ENCODE data around the gene RYR3. TPM values are rescaled to one million over a fixed set of nuclear protein-coding genes. Genes with fewer than 3 reads are reported as not detected.

RYR3 gene
- total RNA-seq, 6 experiments from 2014 or later = not detected

- Mint-ChIP-seq H3K27me3 (ENCODE audit: insufficient read depth) (peaks cover 32% of the 10 kb centered on the region), H3K36me3 (ENCODE audit: low read depth) (no peaks in the 10 kb centered on the region), H3K9me3 (no peaks in the 10 kb centered on the region), H3K4me1 (ENCODE audit: low read depth) (no peaks in the 10 kb centered on the region), H3K4me3 (no peak overlapping the region), H3K27ac (no peak overlapping the region)
- TF ChIP-seq, protein P1, sequence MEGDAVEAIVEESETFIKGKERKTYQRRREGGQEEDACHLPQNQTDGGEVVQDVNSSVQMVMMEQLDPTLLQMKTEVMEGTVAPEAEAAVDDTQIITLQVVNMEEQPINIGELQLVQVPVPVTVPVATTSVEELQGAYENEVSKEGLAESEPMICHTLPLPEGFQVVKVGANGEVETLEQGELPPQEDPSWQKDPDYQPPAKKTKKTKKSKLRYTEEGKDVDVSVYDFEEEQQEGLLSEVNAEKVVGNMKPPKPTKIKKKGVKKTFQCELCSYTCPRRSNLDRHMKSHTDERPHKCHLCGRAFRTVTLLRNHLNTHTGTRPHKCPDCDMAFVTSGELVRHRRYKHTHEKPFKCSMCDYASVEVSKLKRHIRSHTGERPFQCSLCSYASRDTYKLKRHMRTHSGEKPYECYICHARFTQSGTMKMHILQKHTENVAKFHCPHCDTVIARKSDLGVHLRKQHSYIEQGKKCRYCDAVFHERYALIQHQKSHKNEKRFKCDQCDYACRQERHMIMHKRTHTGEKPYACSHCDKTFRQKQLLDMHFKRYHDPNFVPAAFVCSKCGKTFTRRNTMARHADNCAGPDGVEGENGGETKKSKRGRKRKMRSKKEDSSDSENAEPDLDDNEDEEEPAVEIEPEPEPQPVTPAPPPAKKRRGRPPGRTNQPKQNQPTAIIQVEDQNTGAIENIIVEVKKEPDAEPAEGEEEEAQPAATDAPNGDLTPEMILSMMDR (IDR thresholded peaks at IDR 0.05) = no peak
- DNase-seq = no peak
Observed at GRCh38 chr15:33320017-33320416, 9.2 kb downstream of the RYR3 start.

DNA sequence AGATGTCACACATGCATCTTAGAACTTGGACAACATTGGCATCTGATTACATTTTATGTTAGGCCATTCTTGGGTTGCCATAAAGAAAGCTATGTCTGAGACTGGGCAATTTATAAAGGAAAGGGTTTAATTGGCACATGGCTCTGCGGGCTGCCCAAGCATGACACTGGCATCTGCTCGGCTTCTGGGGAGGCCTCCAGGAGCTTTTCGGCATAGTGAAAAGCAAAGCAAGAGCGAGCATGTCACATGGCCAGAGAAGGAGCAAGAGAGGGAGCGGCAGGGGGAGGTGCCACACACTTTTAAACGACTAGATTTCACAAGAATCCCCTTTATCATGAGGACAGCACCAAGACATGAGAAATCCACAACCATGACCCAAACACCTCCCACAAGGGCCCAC lies 11.3 kb downstream of the RYR3 start:
- Mint-ChIP-seq H3K27ac (no peak overlapping the region), H3K36me3 (ENCODE audit: low read depth) (no peaks in the 10 kb centered on the region), H3K4me1 (ENCODE audit: low read depth) (no peaks in the 10 kb centered on the region), H3K4me3 (no peak overlapping the region), H3K27me3 (ENCODE audit: insufficient read depth) (peaks cover 33% of the 10 kb centered on the region), H3K9me3 (no peaks in the 10 kb centered on the region)
- no peak for DNase-seq
- TF ChIP-seq, protein P1 (IDR thresholded peaks at IDR 0.05) = no peak

DNA sequence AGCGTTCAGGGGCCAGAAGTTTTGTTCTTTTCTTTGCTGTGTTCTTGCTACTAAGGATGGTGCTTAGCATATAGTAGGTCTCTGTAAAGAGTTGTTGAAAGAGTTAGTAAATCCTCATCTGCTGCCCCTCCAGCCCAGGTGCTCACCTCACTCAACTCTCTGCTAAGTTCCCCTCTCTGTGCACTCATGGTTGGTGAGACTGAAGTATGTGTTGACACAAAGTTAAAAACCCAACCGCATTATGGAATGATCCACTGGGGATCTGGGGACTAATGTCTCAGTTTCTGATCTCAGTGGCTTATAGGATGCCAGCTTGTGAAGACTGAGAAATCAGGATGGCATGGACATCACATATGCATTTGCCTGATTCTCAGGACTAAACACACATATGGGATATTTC lies 13.8 kb downstream of the RYR3 start:
- H3K4me3 Mint-ChIP-seq = no peak overlapping the region
- no peaks in the 10 kb centered on the region for H3K9me3 Mint-ChIP-seq
- DNase-seq = no peak
- no peaks in the 10 kb centered on the region for H3K36me3 Mint-ChIP-seq (ENCODE audit: low read depth)
- no peak overlapping the region for H3K27ac Mint-ChIP-seq
- no peaks in the 10 kb centered on the region for H3K4me1 Mint-ChIP-seq (ENCODE audit: low read depth)
- peaks cover 26% of the 10 kb centered on the region for H3K27me3 Mint-ChIP-seq (ENCODE audit: insufficient read depth)
- TF ChIP-seq, protein P1 (IDR thresholded peaks at IDR 0.05) = no peak

GRCh38 chr15:33326908-33327307 lies 16.1 kb downstream of the RYR3 start:
- Mint-ChIP-seq H3K4me3 (no peak overlapping the region), H3K27me3 (ENCODE audit: insufficient read depth) (peaks cover 27% of the 10 kb centered on the region), H3K27ac (no peak overlapping the region), H3K36me3 (ENCODE audit: low read depth) (no peaks in the 10 kb centered on the region), H3K4me1 (ENCODE audit: low read depth) (no peaks in the 10 kb centered on the region), H3K9me3 (no peaks in the 10 kb centered on the region)
- TF ChIP-seq, protein P1 (IDR thresholded peaks at IDR 0.05) = no peak
- DNase-seq = no peak

- H3K27me3 Mint-ChIP-seq (ENCODE audit: insufficient read depth) = peaks cover 23% of the 10 kb centered on the region
- no peak overlapping the region for H3K27ac Mint-ChIP-seq
- H3K4me1 Mint-ChIP-seq (ENCODE audit: low read depth) = no peaks in the 10 kb centered on the region
- H3K9me3 Mint-ChIP-seq = no peaks in the 10 kb centered on the region
- TF ChIP-seq, protein P1 (IDR thresholded peaks at IDR 0.05) = no peak
- H3K36me3 Mint-ChIP-seq (ENCODE audit: low read depth) = no peaks in the 10 kb centered on the region
- no peak overlapping the region for H3K4me3 Mint-ChIP-seq
- no peak for DNase-seq
Observed at GRCh38 chr15:33328106-33328505, 17.3 kb downstream of the RYR3 start.

DNA sequence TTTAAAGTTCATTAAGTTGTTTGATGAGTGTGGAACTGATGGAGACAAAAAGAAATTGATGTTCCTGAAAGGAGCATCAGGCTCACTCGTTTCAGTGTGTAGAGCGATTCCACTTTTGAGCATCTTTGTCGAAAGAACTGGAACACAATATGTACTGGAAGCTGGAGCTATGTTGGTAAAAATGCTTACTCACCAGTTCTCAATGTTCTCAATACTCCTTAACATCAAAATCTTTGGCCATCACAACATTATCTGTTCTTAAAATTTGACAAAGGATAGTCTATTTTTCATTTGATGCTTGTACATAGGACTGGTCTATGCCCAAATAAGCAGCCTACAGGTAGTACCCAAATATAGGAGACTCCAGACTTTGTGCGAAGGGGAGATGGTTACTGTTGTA lies 18.7 kb downstream of the RYR3 start:
- peaks cover 20% of the 10 kb centered on the region for H3K27me3 Mint-ChIP-seq (ENCODE audit: insufficient read depth)
- H3K36me3 Mint-ChIP-seq (ENCODE audit: low read depth) = no peaks in the 10 kb centered on the region
- no peak overlapping the region for H3K4me3 Mint-ChIP-seq
- no peaks in the 10 kb centered on the region for H3K9me3 Mint-ChIP-seq
- no peak for DNase-seq
- H3K4me1 Mint-ChIP-seq (ENCODE audit: low read depth) = no peaks in the 10 kb centered on the region
- no peak overlapping the region for H3K27ac Mint-ChIP-seq
- TF ChIP-seq, protein P1 (IDR thresholded peaks at IDR 0.05) = no peak
